ENCODE results near the gene ZNF433.
"Not testable (repeated sequence)": the region's sequence is repeated elsewhere in the genome, so short reads cannot be mapped to it uniquely, and the experiment has no call there.

The ZNF433 gene

GRCh38 chr19:12035220-12036172 is at the start of gene ZNF433:
Gene ZNF433 (minus strand): TSS chr19:12035679. CDS start chr19:12035539, 140 bp downstream.
- Histone ChIP-seq H3K9me3 (ENCODE audit: control insufficient read depth, low read depth, low read length) (no peaks in the 10 kb centered on the region), H3K36me3 (ENCODE audit: control insufficient read depth, low read depth, low read length) (no peaks in the 10 kb centered on the region), H3K9ac (ENCODE audit: low read length) (peak within 1 kb of the TSS; percentile 72), H3K4me1 (ENCODE audit: control insufficient read depth, low read depth, low read length) (no peaks in the 10 kb centered on the region), H3K27me3 (ENCODE audit: control insufficient read depth, insufficient read depth, low read length) (peaks cover 9% of the 10 kb centered on the region), H3K4me3 (ENCODE audit: low read length) (peak within 1 kb of the TSS; percentile 75), H3K27ac (ENCODE audit: low read length) (no peak within 1 kb of the TSS)

- not testable (repeated sequence) for H3K4me3 ChIP-seq (ENCODE audit: low read length); H3K36me3 ChIP-seq (ENCODE audit: control insufficient read depth, low read depth, low read length); H3K4me1 ChIP-seq (ENCODE audit: control insufficient read depth, low read depth, low read length); H3K27me3 ChIP-seq (ENCODE audit: control insufficient read depth, insufficient read depth, low read length); H3K9ac ChIP-seq (ENCODE audit: low read length); H3K27ac ChIP-seq (ENCODE audit: low read length)
- peaks cover 19% of the 10 kb centered on the region for H3K9me3 ChIP-seq (ENCODE audit: control insufficient read depth, low read depth, low read length)
Observed at GRCh38 chr19:12083336-12083735, 47.9 kb upstream of the ZNF433 start.

GRCh38 chr19:12077375-12077774 is 41.9 kb upstream of the ZNF433 start:
- no peak overlapping the region for H3K27ac ChIP-seq (ENCODE audit: low read length)
- no peak overlapping the region for H3K9ac ChIP-seq (ENCODE audit: low read length)
- H3K36me3 ChIP-seq (ENCODE audit: control insufficient read depth, low read depth, low read length): peaks cover 39% of the 10 kb centered on the region
- peaks cover 69% of the 10 kb centered on the region for H3K9me3 ChIP-seq (ENCODE audit: control insufficient read depth, low read depth, low read length)
- H3K27me3 ChIP-seq (ENCODE audit: control insufficient read depth, insufficient read depth, low read length): no peaks in the 10 kb centered on the region
- H3K4me1 ChIP-seq (ENCODE audit: control insufficient read depth, low read depth, low read length): no peaks in the 10 kb centered on the region
- H3K4me3 ChIP-seq (ENCODE audit: low read length): no peak overlapping the region

- H3K36me3 ChIP-seq (ENCODE audit: control insufficient read depth, low read depth, low read length): peaks cover 39% of the 10 kb centered on the region
Observed at GRCh38 chr19:12076331-12076730, 40.9 kb upstream of the ZNF433 start.

GRCh38 chr19:12075538-12076139 is 40.2 kb upstream of the ZNF433 start:
- H3K9ac ChIP-seq (ENCODE audit: low read length): no peak overlapping the region
- no peak overlapping the region for H3K27ac ChIP-seq (ENCODE audit: low read length)
- H3K4me3 ChIP-seq (ENCODE audit: low read length): no peak overlapping the region
- H3K4me1 ChIP-seq (ENCODE audit: control insufficient read depth, low read depth, low read length): no peaks in the 10 kb centered on the region
- H3K9me3 ChIP-seq (ENCODE audit: control insufficient read depth, low read depth, low read length): peaks cover 65% of the 10 kb centered on the region
- H3K27me3 ChIP-seq (ENCODE audit: control insufficient read depth, insufficient read depth, low read length): no peaks in the 10 kb centered on the region
- peaks cover 39% of the 10 kb centered on the region for H3K36me3 ChIP-seq (ENCODE audit: control insufficient read depth, low read depth, low read length)

More at GRCh38 chr19:12076331-12076730, 40.9 kb upstream of the ZNF433 start:
- H3K9me3 ChIP-seq (ENCODE audit: control insufficient read depth, low read depth, low read length): peaks cover 69% of the 10 kb centered on the region
- not testable (repeated sequence) for H3K27me3 ChIP-seq (ENCODE audit: control insufficient read depth, insufficient read depth, low read length); H3K27ac ChIP-seq (ENCODE audit: low read length); H3K4me3 ChIP-seq (ENCODE audit: low read length); H3K9ac ChIP-seq (ENCODE audit: low read length); H3K4me1 ChIP-seq (ENCODE audit: control insufficient read depth, low read depth, low read length)

GRCh38 chr19:12064590-12065538 is 29.4 kb upstream of the ZNF433 start, which contains the start of gene ZNF844:
Gene ZNF844 (plus strand): TSS chr19:12064731. CDS start chr19:12064874, 143 bp downstream.
- no peaks in the 10 kb centered on the region for H3K4me1 ChIP-seq (ENCODE audit: control insufficient read depth, low read depth, low read length)
- H3K36me3 ChIP-seq (ENCODE audit: control insufficient read depth, low read depth, low read length): no peaks in the 10 kb centered on the region
- H3K9ac ChIP-seq (ENCODE audit: low read length): peak within 1 kb of the TSS; percentile 77
- no peaks in the 10 kb centered on the region for H3K27me3 ChIP-seq (ENCODE audit: control insufficient read depth, insufficient read depth, low read length)
- peak within 1 kb of the TSS; percentile 71 for H3K4me3 ChIP-seq (ENCODE audit: low read length)
- H3K9me3 ChIP-seq (ENCODE audit: control insufficient read depth, low read depth, low read length): no peaks in the 10 kb centered on the region
- H3K27ac ChIP-seq (ENCODE audit: low read length): no peak within 1 kb of the TSS

GRCh38 chr19:12055784-12056183 is 20.3 kb upstream of the ZNF433 start:
- Histone ChIP-seq H3K9me3 (ENCODE audit: control insufficient read depth, low read depth, low read length) (no peaks in the 10 kb centered on the region), H3K4me1 (ENCODE audit: control insufficient read depth, low read depth, low read length) (peaks cover 7% of the 10 kb centered on the region)

GRCh38 chr19:12052497-12053169 is 17.2 kb upstream of the ZNF433 start, which contains the start of gene ZNF878:
Gene ZNF878 (minus strand): TSS chr19:12052961. CDS start chr19:12052801, 160 bp downstream.
- no peak within 1 kb of the TSS for H3K27ac ChIP-seq (ENCODE audit: low read length)
- peaks cover 3% of the 10 kb centered on the region for H3K36me3 ChIP-seq (ENCODE audit: control insufficient read depth, low read depth, low read length)
- H3K9me3 ChIP-seq (ENCODE audit: control insufficient read depth, low read depth, low read length): no peaks in the 10 kb centered on the region
- H3K4me1 ChIP-seq (ENCODE audit: control insufficient read depth, low read depth, low read length): peaks cover 4% of the 10 kb centered on the region
- peak within 1 kb of the TSS; percentile 83 for H3K4me3 ChIP-seq (ENCODE audit: low read length)
- no peaks in the 10 kb centered on the region for H3K27me3 ChIP-seq (ENCODE audit: control insufficient read depth, insufficient read depth, low read length)
- H3K9ac ChIP-seq (ENCODE audit: low read length): peak within 1 kb of the TSS; percentile 61

More at GRCh38 chr19:12055784-12056183, 20.3 kb upstream of the ZNF433 start:
- no peaks in the 10 kb centered on the region for H3K36me3 ChIP-seq (ENCODE audit: control insufficient read depth, low read depth, low read length)
- no peak overlapping the region for H3K27ac ChIP-seq (ENCODE audit: low read length)
- H3K4me3 ChIP-seq (ENCODE audit: low read length): no peak overlapping the region
- H3K27me3 ChIP-seq (ENCODE audit: control insufficient read depth, insufficient read depth, low read length): no peaks in the 10 kb centered on the region
- no peak overlapping the region for H3K9ac ChIP-seq (ENCODE audit: low read length)

GRCh38 chr19:12052091-12052496 is 16.6 kb upstream of the ZNF433 start:
- H3K4me1 ChIP-seq (ENCODE audit: control insufficient read depth, low read depth, low read length): peaks cover 4% of the 10 kb centered on the region
- H3K4me3 ChIP-seq (ENCODE audit: low read length): peak overlapping the region; percentile 83
- peaks cover 5% of the 10 kb centered on the region for H3K36me3 ChIP-seq (ENCODE audit: control insufficient read depth, low read depth, low read length)
- no peaks in the 10 kb centered on the region for H3K27me3 ChIP-seq (ENCODE audit: control insufficient read depth, insufficient read depth, low read length)
- H3K27ac ChIP-seq (ENCODE audit: low read length): no peak overlapping the region
- peak overlapping the region; percentile 61 for H3K9ac ChIP-seq (ENCODE audit: low read length)
- peaks cover under 1% of the 10 kb centered on the region for H3K9me3 ChIP-seq (ENCODE audit: control insufficient read depth, low read depth, low read length)

- Histone ChIP-seq H3K27me3 (ENCODE audit: control insufficient read depth, insufficient read depth, low read length) (no peaks in the 10 kb centered on the region), H3K36me3 (ENCODE audit: control insufficient read depth, low read depth, low read length) (peaks cover 39% of the 10 kb centered on the region), H3K27ac (ENCODE audit: low read length) (no peak overlapping the region), H3K4me1 (ENCODE audit: control insufficient read depth, low read depth, low read length) (no peaks in the 10 kb centered on the region), H3K9ac (ENCODE audit: low read length) (no peak overlapping the region), H3K4me3 (ENCODE audit: low read length) (no peak overlapping the region), H3K9me3 (ENCODE audit: control insufficient read depth, low read depth, low read length) (peaks cover 38% of the 10 kb centered on the region)
Observed at GRCh38 chr19:12047868-12048267, 12.4 kb upstream of the ZNF433 start.

Data from iPS-18a (cell line).